Esophagus muscularis mucosa (tissue), 4 donors: ENCODE data around the gene KYAT1. TPM values are rescaled to one million over a fixed set of nuclear protein-coding genes. Genes with fewer than 3 reads are reported as not detected.
"Not testable (repeated sequence)": the region's sequence is repeated elsewhere in the genome, so short reads cannot be mapped to it uniquely, and the experiment has no call there.

Source experiments
- DNase-seq: peaks from one replicate; pipeline ENCODE4 v3.0.0-alpha.2; 2017; ENCODE audit errors: extremely low spot score
- H3K27ac ChIP-seq, 4 donors: fragments of 200-600 bp; sonication (generic); replicated peaks in 1 of 4; 1 replicate in 3 of 4; 2 replicates in 1 of 4; pipeline ENCODE4 v1.5.1; 2016 to 2019; ENCODE audit warnings: mild to moderate bottlenecking in 1 of 4
- H3K27me3 ChIP-seq, 4 donors: fragments of 200-600 bp; sonication (generic); one replicate each; pipeline versions ENCODE4 v1.5.1 to v1.6.0; 2016 to 2019
- H3K36me3 ChIP-seq, 4 donors: fragments of 200-600 bp; sonication (generic); one replicate each; pipeline ENCODE4 v1.5.1; 2016 to 2019
- H3K4me1 ChIP-seq, 4 donors: fragments of 200-600 bp; sonication (generic); one replicate each; pipeline ENCODE4 v1.5.1; 2016 to 2019
- H3K4me3 ChIP-seq, 4 donors: fragments of 200-600 bp; sonication (generic); 1 replicate in 2 of 4; 2 replicates in 2 of 4; pipeline ENCODE4 v1.5.1; 2016 to 2019; ENCODE audit warnings: mild to moderate bottlenecking in 4 of 4, moderate library complexity in 1 of 4
- H3K9me3 ChIP-seq, 4 donors: fragments of 200-600 bp; sonication (generic); 1 replicate in 3 of 4; 2 replicates in 1 of 4; pipeline ENCODE4 v1.5.1; 2016 to 2019
- CTCF ChIP-seq, 3 experiments: fragments of 200-600 bp in 2 of 3; fragments of 450-650 bp in 1 of 3; sonication (generic) in 2 of 3; IDR thresholded peaks; one replicate each; pipeline ENCODE4 v1.5.1; 2017 to 2019; ENCODE audit warnings: antibody characterized with exemption in 3 of 3, mild to moderate bottlenecking in 2 of 3, moderate library complexity in 1 of 3
- EP300 ChIP-seq: sonication (generic); formaldehyde crosslinking; IDR thresholded peaks from one replicate; pipeline ENCODE4 v1.6.1; 2017; ENCODE audit warnings: antibody characterized with exemption
- POLR2A ChIP-seq: fragments of 450-650 bp; IDR thresholded peaks from one replicate; pipeline ENCODE4 v1.6.1; 2017; ENCODE audit warnings: antibody characterized with exemption, moderate library complexity, mild to moderate bottlenecking, low read depth
- POLR2AphosphoS5 ChIP-seq, 2 donors: sonication (generic); formaldehyde crosslinking; IDR thresholded peaks; one replicate each; pipeline ENCODE4 v1.6.1; 2017; ENCODE audit warnings: antibody characterized with exemption in 2 of 2
- WGBS: methylation state at CpG from one replicate; pipeline ENCODE4 v1.1.5; 2018; 5-methylcytosine and 5-hydroxymethylcytosine counted together
- intact Hi-C: fragments of 100-400 bp; cut with DNase I; formaldehyde crosslinking; loops from one replicate; pipeline ENCODE4 v1.15.1; 2023
- total RNA-seq, 4 donors: library from RNA; depleted of rRNA; stranded (reverse); fragments of >200 nt; gene quantifications; one replicate each; pipeline versions ENCODE4 v1.1.0 to v1.2.1, GENCODE V29; 2016

Gene KYAT1
- total RNA-seq, 4 donors from 2014 or later = 4.3 to 8.4 (median 6.2) TPM

GRCh38 chr9:128877852-128878251 is 3.9 kb downstream of the KYAT1 start:
- Histone ChIP-seq H3K4me3 (no peak overlapping the region), H3K9me3 (no peaks in the 10 kb centered on the region), H3K27ac (no peak overlapping the region), H3K36me3 (no peaks in the 10 kb centered on the region), H3K4me1 (peaks cover 10 to 26% (median 21%) of the 10 kb centered on the region in 4 donors), H3K27me3 (no peaks in the 10 kb centered on the region)
- TF ChIP-seq CTCF (IDR thresholded peaks at IDR 0.05) = no peak
- no peak for TF ChIP-seq POLR2AphosphoS5 (IDR thresholded peaks at IDR 0.05)
- TF ChIP-seq POLR2A = no peak
- no peak for TF ChIP-seq EP300
- intact Hi-C loops = no loop called here
- 78% methylated on average over 4 of the region's 5 CpGs for WGBS
- no peak for DNase-seq

DNA sequence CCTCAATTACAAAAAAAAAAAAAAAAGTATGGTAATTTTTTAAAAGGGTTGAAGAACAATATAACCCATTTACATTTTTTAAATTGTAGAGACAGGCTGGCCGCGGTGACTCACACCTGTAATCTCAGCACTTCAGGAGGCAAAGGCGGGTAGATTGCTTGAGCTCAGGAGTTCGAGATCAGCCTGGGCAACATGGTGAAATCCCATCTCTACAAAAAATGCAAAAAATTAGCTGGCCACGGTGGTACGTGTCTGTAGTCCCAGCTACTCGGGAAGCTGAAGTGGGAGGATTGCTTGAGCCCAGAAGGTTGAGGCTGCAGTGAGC is 10.8 kb downstream of the KYAT1 start:
- intact Hi-C loops, H3K4me1 ChIP-seq, H3K4me3 ChIP-seq, DNase-seq, H3K9me3 ChIP-seq, H3K27ac ChIP-seq, H3K27me3 ChIP-seq: not testable (repeated sequence)
- 95% methylated on average over 7 of the region's 7 CpGs for WGBS
- H3K36me3 ChIP-seq = peaks cover 0 to 19% (median 4%) of the 10 kb centered on the region in 4 donors

- intact Hi-C loops = no loop called here
- H3K36me3 ChIP-seq = peaks cover 0 to 19% (median 4%) of the 10 kb centered on the region in 4 donors
- DNase-seq = no peak
- H3K4me3 ChIP-seq = no peak overlapping the region
- H3K27ac ChIP-seq = no peak overlapping the region
- H3K27me3 ChIP-seq = no peaks in the 10 kb centered on the region
- TF ChIP-seq EP300 (no peak), POLR2AphosphoS5 (IDR thresholded peaks at IDR 0.05) (no peak), CTCF (IDR thresholded peaks at IDR 0.05) (no peak)
- no peaks in the 10 kb centered on the region for H3K4me1 ChIP-seq
- no peaks in the 10 kb centered on the region for H3K9me3 ChIP-seq
- WGBS = 82% methylated on average over 7 of the region's 7 CpGs
These were observed 11.4 kb downstream of the KYAT1 start for GRCh38 chr9:128870128-128870940.

- Histone ChIP-seq H3K36me3 (no peaks in the 10 kb centered on the region), H3K27me3 (no peaks in the 10 kb centered on the region), H3K4me1 (peaks cover 0 to 7% (median 4%) of the 10 kb centered on the region in 4 donors), H3K9me3 (no peaks in the 10 kb centered on the region), H3K27ac (no peak overlapping the region), H3K4me3 (no peak overlapping the region)
- 51% methylated on average over 5 of the region's 10 CpGs for WGBS
- intact Hi-C loops = loop anchor here (1.0 kb wide), 1 partner anchor 65 kb away; no protein-coding TSS in a partner anchor
- DNase-seq = no peak
- TF ChIP-seq EP300 (no peak), POLR2AphosphoS5 (IDR thresholded peaks at IDR 0.05) (peak in 1 of 2 donors; percentile 30), CTCF (IDR thresholded peaks at IDR 0.05) (peak; percentile 91 to 98 (median 98)), POLR2A (no peak)
These were observed 18.1 kb downstream of the KYAT1 start for GRCh38 chr9:128863647-128864046.

DNA sequence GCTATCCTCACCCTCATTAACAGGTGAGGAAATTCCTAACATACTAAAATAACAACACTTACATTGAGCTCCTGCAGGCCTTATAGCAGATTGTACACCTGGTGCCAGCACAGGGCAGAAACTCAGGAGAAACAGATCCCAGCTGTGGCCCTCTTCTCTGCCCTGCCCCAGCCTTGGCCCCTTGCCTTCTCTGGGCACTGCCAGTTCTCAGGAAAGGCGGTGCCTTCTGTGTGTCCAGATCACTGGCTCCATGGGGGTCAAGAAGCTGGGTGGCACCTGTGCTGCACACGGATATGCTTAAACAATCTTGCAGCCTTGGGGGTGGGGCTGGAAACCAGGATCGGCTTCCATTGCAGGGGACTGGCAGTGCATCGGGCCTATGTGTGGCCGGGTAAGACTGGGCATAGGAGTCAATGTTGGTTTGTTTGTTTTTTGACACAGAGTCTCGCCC is 19.3 kb downstream of the KYAT1 start:
- no peak overlapping the region for H3K27ac ChIP-seq
- intact Hi-C loops = no loop called here
- no peak for DNase-seq
- H3K4me1 ChIP-seq = peaks cover 0 to 7% (median 4%) of the 10 kb centered on the region in 4 donors
- no peak for TF ChIP-seq EP300
- TF ChIP-seq POLR2A = no peak
- TF ChIP-seq POLR2AphosphoS5 (IDR thresholded peaks at IDR 0.05) = no peak
- no peak for TF ChIP-seq CTCF (IDR thresholded peaks at IDR 0.05)
- 89% methylated on average over 4 of the region's 6 CpGs for WGBS
- H3K27me3 ChIP-seq = no peaks in the 10 kb centered on the region
- H3K36me3 ChIP-seq = no peaks in the 10 kb centered on the region
- no peaks in the 10 kb centered on the region for H3K9me3 ChIP-seq
- no peak overlapping the region for H3K4me3 ChIP-seq
